Right lobe of liver (tissue), 6 donors: Measurements from ENCODE around the gene ARHGEF7. TPM values are rescaled to one million over a fixed set of nuclear protein-coding genes. Genes with fewer than 3 reads are reported as not detected.

Experiments
- ATAC-seq, 4 donors: fragments of 200-7000 bp; cut with Tn5 transposase; one replicate each; pipeline ENCODE4 v1.9.1; 2020; ENCODE audit warnings: mild to moderate bottlenecking in 4 of 4, moderate library complexity in 4 of 4
- DNase-seq, 3 donors: peaks; one replicate each; pipeline ENCODE4 v3.0.0-alpha.2; 2020
- H3K27ac ChIP-seq, 3 donors: fragments of 200-600 bp; one replicate each; pipeline ENCODE4 v1.8.0; 2022
- H3K27me3 ChIP-seq, 2 donors: fragments of 200-600 bp; one replicate each; pipeline ENCODE4 v1.8.0; 2022
- H3K36me3 ChIP-seq, 4 donors: fragments of 200-600 bp; sonication (generic) in 1 of 4; one replicate each; pipeline versions ENCODE4 v1.5.1 to v1.8.0; 2017 to 2022; ENCODE audit warnings: control low read depth in 1 of 4
- H3K4me1 ChIP-seq, 4 donors: fragments of 200-600 bp; sonication (generic) in 1 of 4; one replicate each; pipeline versions ENCODE4 v1.5.1 to v1.8.0; 2017 to 2022; ENCODE audit warnings: control low read depth in 1 of 4
- H3K4me3 ChIP-seq, 3 donors: fragments of 200-600 bp; one replicate each; pipeline ENCODE4 v1.8.0; 2022
- H3K9me3 ChIP-seq, 4 donors: fragments of 200-600 bp; sonication (generic) in 1 of 4; one replicate each; pipeline versions ENCODE4 v1.5.1 to v1.8.0; 2017 to 2022; ENCODE audit warnings: control low read depth in 1 of 4
- CTCF ChIP-seq, 4 donors: fragments of 200-600 bp in 3 of 4; fragments of 450-650 bp in 1 of 4; IDR thresholded peaks; one replicate each; pipeline versions ENCODE4 v1.5.1 to v1.8.0; 2016 to 2022; ENCODE audit warnings: antibody characterized with exemption in 4 of 4, mild to moderate bottlenecking in 2 of 4
- POLR2A ChIP-seq: fragments of 450-650 bp; IDR thresholded peaks from one replicate; pipeline ENCODE4 v1.6.1; 2017; ENCODE audit warnings: antibody characterized with exemption, mild to moderate bottlenecking
- WGBS: methylation state at CpG from one replicate; pipeline ENCODE4 v1.1.6; 2018; ENCODE audit warnings: low coverage, low lambda C conversion rate; ENCODE audit not compliant: insufficient coverage; ENCODE audit errors: missing lambda C conversion rate; 5-methylcytosine and 5-hydroxymethylcytosine counted together
- intact Hi-C, 2 donors: fragments of 100-400 bp; cut with DNase I; formaldehyde crosslinking; loops; one replicate each; pipeline versions ENCODE4 v1.11.2 to v1.14.1; 2022
- total RNA-seq, 6 experiments: library from RNA; depleted of rRNA in 2 of 6; stranded (reverse); fragments of >200 nt in 2 of 6; fragmentation: NEBNext Ultra II Directional in 3 of 6; extraction: Animal tissue kit (Norgen Biotek cat#: 25700) in 3 of 6; gene quantifications; one replicate each; pipeline versions ENCODE4 v1.1.0 to v1.2.4, GENCODE V29; 2016 to 2023
- donor health status: DM: no; HTN: yes; CAD: no.
- donor health status: DM: no; HTN: no; CAD: no.
- donor health status: DM: no; HTN: no; CAD: no.
- donor health status: DM: no; HTN: yes; CAD: no.
- donor health status: DM: no; HTN: yes; CAD: no.

ARHGEF7 gene
- total RNA-seq, 6 experiments from 2014 or later = 22.0 to 40.1 (median 33.8) TPM

- TF ChIP-seq CTCF (IDR thresholded peaks at IDR 0.05) (no peak), POLR2A (no peak)
- Histone ChIP-seq H3K27ac (no peak overlapping the region), H3K4me1 (peaks cover 0 to 17% (median 4%) of the 10 kb centered on the region in 4 donors), H3K4me3 (no peak overlapping the region), H3K36me3 (no peaks in the 10 kb centered on the region), H3K9me3 (no peaks in the 10 kb centered on the region), H3K27me3 (no peaks in the 10 kb centered on the region)
- DNase-seq (no peak), ATAC-seq (no peak)
- WGBS = 74% methylated on average over 9 of the region's 10 CpGs
- intact Hi-C loops = no loop called here
Observed at GRCh38 chr13:111117961-111118360, 2.9 kb downstream of the ARHGEF7 start.

GRCh38 chr13:111118898-111119607 is 3.9 kb downstream of the ARHGEF7 start:
- ATAC-seq (peak in 1 of 4 donors; percentile 6), DNase-seq (no peak)
- intact Hi-C loops = no loop called here
- WGBS = 72% methylated on average over 5 of the region's 9 CpGs
- no peak overlapping the region for H3K4me3 ChIP-seq
- H3K4me1 ChIP-seq = peaks cover 0 to 17% (median 4%) of the 10 kb centered on the region in 4 donors
- H3K9me3 ChIP-seq = no peaks in the 10 kb centered on the region
- H3K27ac ChIP-seq = peak overlapping the region in 1 of 3 donors; percentile 24
- H3K36me3 ChIP-seq = no peaks in the 10 kb centered on the region
- H3K27me3 ChIP-seq = no peaks in the 10 kb centered on the region
- no peak for TF ChIP-seq POLR2A
- no peak for TF ChIP-seq CTCF (IDR thresholded peaks at IDR 0.05)

GRCh38 chr13:111119966-111120365 is 4.9 kb downstream of the ARHGEF7 start:
- Histone ChIP-seq H3K4me3 (no peak overlapping the region), H3K9me3 (no peaks in the 10 kb centered on the region), H3K27ac (no peak overlapping the region), H3K4me1 (peaks cover 0 to 17% (median 0%) of the 10 kb centered on the region in 4 donors), H3K36me3 (no peaks in the 10 kb centered on the region), H3K27me3 (no peaks in the 10 kb centered on the region)
- intact Hi-C loops = no loop called here
- TF ChIP-seq POLR2A (no peak), CTCF (IDR thresholded peaks at IDR 0.05) (no peak)
- ATAC-seq = no peak
- DNase-seq = no peak

GRCh38 chr13:111120422-111120821 is 5.3 kb downstream of the ARHGEF7 start:
- Histone ChIP-seq H3K9me3 (no peaks in the 10 kb centered on the region), H3K36me3 (no peaks in the 10 kb centered on the region), H3K4me3 (no peak overlapping the region), H3K27me3 (no peaks in the 10 kb centered on the region), H3K27ac (no peak overlapping the region), H3K4me1 (peaks cover 0 to 17% (median 0%) of the 10 kb centered on the region in 4 donors)
- WGBS = 25% methylated on average over 1 of the region's 12 CpGs
- no peak for TF ChIP-seq CTCF (IDR thresholded peaks at IDR 0.05)
- no peak for TF ChIP-seq POLR2A
- ATAC-seq (no peak), DNase-seq (no peak)
- intact Hi-C loops = no loop called here
